Keratinocyte (primary cell): ENCODE measurements around the gene MINAR2. TPM values are rescaled to one million over a fixed set of nuclear protein-coding genes. Genes with fewer than 3 reads are reported as not detected.

Experiments
- DNase-seq: peaks from one replicate; pipeline ENCODE4 v3.0.0-alpha.2; 2011; ENCODE audit warnings: low read depth, missing footprints, low spot score
- FAIRE-seq: peaks from 2 replicates; lab custom pipeline; 2011; peaks lifted over from hg19 to GRCh38; lab: Jason Lieb, UNC
- H2AFZ ChIP-seq: 2 replicates; pipeline ENCODE4 v1.6.0; 2012; ENCODE audit warnings: low read length, control low read depth, inconsistent platforms; ENCODE audit not compliant: control insufficient read depth
- H3K27ac ChIP-seq: 2 replicates; pipeline ENCODE4 v1.5.1; 2011; ENCODE audit warnings: low read length; ENCODE audit not compliant: control insufficient read depth, insufficient read depth
- H3K27me3 ChIP-seq: 3 replicates; pipeline ENCODE4 v1.6.0; 2011; ENCODE audit warnings: low read length; ENCODE audit not compliant: control insufficient read depth, insufficient read depth; ENCODE audit errors: extremely low read depth
- H3K36me3 ChIP-seq, 2 experiments: 2 replicates in 1 of 2; 3 replicates in 1 of 2; pipeline ENCODE4 v1.5.1; 2011; ENCODE audit warnings: low read length in 2 of 2, mild to moderate bottlenecking in 1 of 2; ENCODE audit not compliant: control insufficient read depth in 2 of 2, insufficient read depth in 2 of 2; ENCODE audit errors: extremely low read depth in 1 of 2
- H3K4me1 ChIP-seq: 3 replicates; pipeline ENCODE4 v1.5.1; 2011; ENCODE audit warnings: low read length; ENCODE audit not compliant: control insufficient read depth, insufficient read depth; ENCODE audit errors: extremely low read depth
- H3K4me2 ChIP-seq: 3 replicates; pipeline ENCODE4 v1.6.0; 2011; ENCODE audit warnings: low read depth, low read length; ENCODE audit not compliant: control insufficient read depth, insufficient read depth; ENCODE audit errors: extremely low read depth
- H3K4me3 ChIP-seq, 3 experiments: fragments of 200-600 bp in 1 of 3; sonication (generic) in 1 of 3; 2 replicates in 2 of 3; 3 replicates in 1 of 3; pipeline ENCODE4 v1.5.1; 2011 to 2016; ENCODE audit warnings: low read length in 3 of 3, mild to moderate bottlenecking in 3 of 3, control low read depth in 2 of 3, inconsistent platforms in 1 of 3, low read depth in 1 of 3, mixed read lengths in 1 of 3, mixed run types in 1 of 3, moderate library complexity in 1 of 3; ENCODE audit not compliant: control insufficient read depth in 2 of 3, insufficient read depth in 2 of 3; ENCODE audit errors: extremely low read depth in 1 of 3
- H3K79me2 ChIP-seq: 2 replicates; pipeline ENCODE4 v1.6.0; 2012; ENCODE audit warnings: low read length; ENCODE audit not compliant: control insufficient read depth, insufficient read depth
- H3K9ac ChIP-seq: 3 replicates; pipeline ENCODE4 v1.6.0; 2011; ENCODE audit warnings: low read length; ENCODE audit not compliant: control insufficient read depth, insufficient read depth; ENCODE audit errors: extremely low read depth
- H3K9me1 ChIP-seq: 3 replicates; pipeline ENCODE4 v1.6.0; 2011; ENCODE audit warnings: low read length; ENCODE audit not compliant: control insufficient read depth, insufficient read depth; ENCODE audit errors: extremely low read depth
- H3K9me3 ChIP-seq: 2 replicates; pipeline ENCODE4 v1.5.1; 2012; ENCODE audit warnings: low read depth, low read length; ENCODE audit not compliant: control insufficient read depth
- H4K20me1 ChIP-seq: 3 replicates; pipeline ENCODE4 v1.6.0; 2011; ENCODE audit warnings: low read length; ENCODE audit not compliant: control insufficient read depth, insufficient read depth; ENCODE audit errors: extremely low read depth
- CTCF ChIP-seq, 3 experiments: IDR thresholded peaks in 1 of 3; conservative IDR thresholded peaks in 1 of 3; optimal IDR thresholded peaks in 1 of 3; 2 replicates in 2 of 3; 3 replicates in 1 of 3; pipeline versions ENCODE3 to v1.5.1; 2011; ENCODE audit warnings: low read length in 3 of 3, mild to moderate bottlenecking in 3 of 3, moderate library complexity in 2 of 3, control low read depth in 1 of 3, inconsistent platforms in 1 of 3; ENCODE audit not compliant: insufficient read depth in 2 of 3; ENCODE audit errors: extremely low read depth in 1 of 3
- EZH2 ChIP-seq: IDR thresholded peaks from one replicate; pipeline ENCODE4 v1.6.1; 2012; ENCODE audit warnings: inconsistent platforms, mild to moderate bottlenecking, low read length, moderate library complexity
- dilution Hi-C: fragments of 300-500 bp; cut with MboI; formaldehyde crosslinking; loops from one replicate; pipeline ENCODE4 v1.7.0; 2020; ENCODE audit warnings: low sequenced_read_pairs; ENCODE audit not compliant: extremely low pct_ligation_motif_present
- polyA plus RNA-seq, 5 experiments: library from polyadenylated mRNA; depleted of rRNA in 3 of 5; stranded (reverse) in 3 of 5; stranded (forward) in 1 of 5; unstranded in 1 of 5; fragments of >200 nt; gene quantifications; 1 replicate in 1 of 5; 2 replicates in 3 of 5; 3 replicates in 1 of 5; pipeline versions ENCODE4 v1.2.1 to v1.2.3, GENCODE V29; 2011 to 2012; ENCODE audit warnings: missing spikeins in 2 of 5, low read depth in 1 of 5, low replicate concordance in 1 of 5

MINAR2 gene
- polyA plus RNA-seq, 1 donor (not counting 4 experiments of a cell fraction or from before 2014, with no cell fraction given) = not detected

GRCh38 chr5:129763651-129764050, 15.8 kb downstream of the MINAR2 start:
- Histone ChIP-seq H3K36me3 (no peaks in the 10 kb centered on the region), H3K4me3 (no peak overlapping the region), H3K27ac (no peak overlapping the region), H4K20me1 (no peaks in the 10 kb centered on the region), H3K4me2 (no peak overlapping the region), H3K9me1 (no peaks in the 10 kb centered on the region), H2AFZ (no peak overlapping the region), H3K4me1 (no peaks in the 10 kb centered on the region), H3K79me2 (no peaks in the 10 kb centered on the region), H3K9me3 (no peaks in the 10 kb centered on the region), H3K9ac (no peak overlapping the region), H3K27me3 (no peaks in the 10 kb centered on the region)
- FAIRE-seq (no peak), DNase-seq (no peak)
- dilution Hi-C loops = no loop called here
- TF ChIP-seq EZH2 = no peak
- no peak for TF ChIP-seq CTCF (optimal IDR thresholded peaks at IDR 0.05 in 1 of 3, IDR thresholded peaks at IDR 0.05 in 1 of 3, conservative IDR thresholded peaks at IDR 0.05 in 1 of 3; ENCODE audit: extremely low read depth in 1 of 3, insufficient read depth in 2 of 3, low read length in 3 of 3)

DNA sequence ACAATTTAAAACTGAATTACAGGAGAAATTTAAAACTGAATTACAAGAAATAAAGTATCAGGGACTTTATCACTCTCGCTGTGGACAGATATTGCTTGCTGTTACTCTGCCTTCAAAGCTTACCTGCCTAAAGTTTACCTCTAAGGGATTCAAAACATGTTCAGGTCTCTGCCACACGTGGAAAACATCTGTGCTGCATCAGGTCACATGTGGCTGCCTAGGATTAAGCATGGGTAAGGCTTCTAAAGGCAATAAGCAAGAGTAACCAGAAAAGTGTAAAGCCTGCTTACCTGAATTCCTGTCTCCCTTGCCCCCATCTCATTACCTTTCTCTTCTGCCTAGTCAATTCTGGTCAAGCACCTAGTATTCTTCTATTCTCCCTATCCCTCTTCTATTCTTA, 18.9 kb downstream of the MINAR2 start:
- Histone ChIP-seq H3K27me3 (no peaks in the 10 kb centered on the region), H3K9me3 (no peaks in the 10 kb centered on the region), H3K4me1 (no peaks in the 10 kb centered on the region), H3K36me3 (no peaks in the 10 kb centered on the region), H3K9me1 (no peaks in the 10 kb centered on the region), H3K9ac (no peak overlapping the region), H2AFZ (no peak overlapping the region), H3K4me2 (no peak overlapping the region), H3K79me2 (no peaks in the 10 kb centered on the region), H3K4me3 (no peak overlapping the region), H3K27ac (no peak overlapping the region), H4K20me1 (no peaks in the 10 kb centered on the region)
- DNase-seq = no peak
- no peak for TF ChIP-seq EZH2
- TF ChIP-seq CTCF (optimal IDR thresholded peaks at IDR 0.05 in 1 of 3, IDR thresholded peaks at IDR 0.05 in 1 of 3, conservative IDR thresholded peaks at IDR 0.05 in 1 of 3; ENCODE audit: extremely low read depth in 1 of 3, insufficient read depth in 2 of 3, low read length in 3 of 3) = no peak
- dilution Hi-C loops = no loop called here
- no peak for FAIRE-seq
